ENCODE results near the gene FUOM.
"Not testable (repeated sequence)": the region's sequence is repeated elsewhere in the genome, so short reads cannot be mapped to it uniquely, and the experiment has no call there.

Gene FUOM

DNA sequence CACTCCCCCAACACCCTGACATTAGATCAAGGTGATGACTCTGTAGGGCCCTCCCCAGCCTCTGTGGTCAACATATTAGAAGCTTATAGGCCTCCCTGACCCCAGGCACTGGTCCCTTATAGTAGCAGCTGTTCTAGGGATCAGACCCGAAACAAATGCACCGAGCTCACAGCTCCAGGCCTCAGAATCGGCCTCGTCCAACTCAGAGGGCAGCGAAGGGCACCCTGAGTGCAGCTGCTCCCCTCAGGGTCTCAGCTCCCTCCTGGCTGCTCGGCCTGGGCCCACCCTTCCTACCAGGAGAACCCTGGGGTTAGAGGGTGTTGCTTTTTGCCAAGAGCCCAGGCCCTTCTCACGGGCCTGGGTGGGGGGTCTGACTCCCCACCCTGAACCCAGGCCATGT lies 10.3 kb upstream of the FUOM start:
- DNase-seq (ENCODE audit: low read depth in 3 of 3) = no peak

DNA sequence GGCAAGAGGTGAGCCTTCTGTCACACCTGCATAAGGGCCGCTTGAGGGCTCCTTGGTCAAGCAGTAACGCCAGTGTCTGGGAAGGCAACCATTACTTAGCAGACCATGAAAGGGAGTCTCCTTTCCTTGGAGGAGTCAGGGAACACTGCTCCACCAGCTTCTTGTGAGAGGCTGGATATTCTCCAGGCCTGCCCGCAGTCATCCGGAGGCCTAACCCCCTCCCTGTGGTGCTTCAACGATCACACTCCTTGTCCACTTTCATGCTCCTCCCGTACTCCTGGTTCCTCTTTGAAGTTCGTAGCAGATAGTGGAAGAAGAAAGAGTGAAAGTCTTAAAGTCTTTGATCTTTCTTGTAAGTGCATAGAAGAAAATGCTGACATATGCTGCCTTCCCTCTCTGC lies 9.6 kb upstream of the FUOM start:
- not testable (repeated sequence) for DNase-seq (ENCODE audit: low read depth in 3 of 3)

DNA sequence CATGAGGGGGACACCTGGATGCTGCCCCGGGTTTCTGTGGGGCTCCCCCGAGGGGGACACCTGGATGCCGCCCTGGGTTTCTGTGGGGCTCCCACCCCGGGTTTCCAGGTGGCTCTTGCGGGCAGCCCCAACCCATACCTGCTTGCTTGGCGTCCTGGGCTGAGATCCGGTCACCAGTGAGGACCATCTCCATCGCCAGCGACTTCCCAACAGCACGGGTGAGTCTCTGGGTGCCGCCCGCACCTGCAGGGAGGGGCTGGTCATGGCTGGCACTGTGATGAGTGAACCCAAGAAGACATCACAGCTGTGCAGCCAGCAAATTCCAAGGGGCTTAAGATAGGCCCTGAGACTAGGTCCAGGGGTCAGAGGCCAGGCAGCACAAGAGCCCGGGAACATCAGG lies 8.9 kb upstream of the FUOM start:
- no peak for DNase-seq (ENCODE audit: low read depth in 3 of 3)

DNA sequence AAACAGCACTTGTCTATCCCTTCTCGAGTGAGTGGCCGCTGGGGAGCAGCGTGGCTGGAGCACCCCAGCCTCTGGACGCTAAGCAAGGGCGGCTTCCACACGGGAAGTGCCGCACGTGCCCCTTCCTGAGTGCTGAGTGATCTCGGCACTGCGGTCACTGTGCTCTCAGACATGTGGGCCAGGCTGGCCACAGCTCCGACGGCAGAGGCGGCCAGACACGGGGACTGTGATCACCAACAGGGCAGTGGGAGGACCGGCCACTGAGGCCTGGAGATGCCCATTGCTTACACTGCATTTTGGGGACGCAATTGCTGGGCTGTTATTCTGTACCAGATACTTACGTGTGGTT lies 8.3 kb upstream of the FUOM start:
- no peak for DNase-seq (ENCODE audit: low read depth in 3 of 3)

DNA sequence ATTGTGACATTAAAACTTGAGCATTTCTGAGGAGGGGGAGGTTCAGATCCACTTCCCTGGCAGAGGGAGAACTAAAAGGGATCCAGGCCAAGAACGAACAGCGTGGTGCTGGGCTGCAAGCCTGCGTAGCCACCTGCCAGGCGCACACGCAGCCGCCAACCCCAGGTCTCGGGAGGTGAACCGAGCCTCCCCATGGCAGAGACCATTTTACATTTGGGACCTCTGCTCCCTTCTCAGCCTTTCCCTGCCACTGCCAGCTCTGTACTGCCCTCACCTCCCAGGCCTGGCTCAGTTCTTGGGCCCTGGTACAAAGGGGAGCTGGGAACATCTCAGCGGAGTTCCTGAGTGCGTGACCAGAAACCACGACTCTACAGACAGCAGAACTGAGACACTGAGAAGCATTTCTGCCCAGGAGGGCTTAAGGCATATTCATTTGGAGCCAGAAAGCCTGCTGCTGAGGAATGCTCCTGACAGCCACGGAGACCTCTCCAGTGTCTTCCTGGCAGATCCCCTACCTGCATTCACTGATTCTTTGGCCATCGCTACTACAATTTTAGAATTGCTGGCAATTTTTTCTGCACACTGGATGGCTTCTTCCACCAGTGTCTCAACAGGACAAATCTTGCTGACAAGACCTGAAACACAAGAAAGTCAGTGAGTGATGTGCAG lies 7.8 kb upstream of the FUOM start:
- DNase-seq (ENCODE audit: low read depth in 3 of 3) = no peak

DNA sequence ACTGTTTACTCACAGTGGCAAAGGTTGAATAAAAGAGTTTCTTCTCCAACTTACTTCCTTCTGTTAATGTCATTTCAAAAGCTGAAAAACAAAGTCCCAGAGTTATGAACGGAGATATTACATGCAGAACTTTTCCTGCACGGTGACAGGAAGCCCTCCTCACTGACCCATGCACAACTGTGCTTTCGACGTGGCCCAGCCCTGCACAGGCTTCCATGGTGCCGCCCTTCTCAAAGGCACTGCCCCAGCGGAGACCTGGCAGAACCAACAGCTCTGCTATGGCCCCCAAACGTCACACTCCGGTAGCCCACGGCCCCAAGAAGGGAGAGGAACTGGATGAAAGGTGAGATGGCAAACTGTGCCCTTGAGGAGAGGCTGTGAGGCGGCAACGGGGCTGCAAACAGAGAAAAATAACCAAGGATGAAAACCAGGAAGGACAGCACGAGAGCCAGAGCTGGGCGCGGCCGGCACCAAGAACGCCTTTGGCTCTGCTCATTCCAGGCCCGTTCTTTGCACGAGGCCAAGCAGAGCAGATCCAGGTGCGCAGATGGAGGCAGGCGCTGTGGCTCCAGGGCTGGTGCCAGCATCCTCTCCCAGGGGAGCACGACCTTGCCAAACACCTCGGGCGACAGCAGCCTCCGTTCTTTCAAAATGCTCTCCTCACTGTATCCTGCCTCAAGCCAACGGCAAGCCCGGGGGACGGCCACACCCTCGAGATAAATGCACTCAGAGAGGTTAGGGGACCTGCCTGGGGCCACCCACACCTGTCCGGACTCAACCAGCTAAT lies 7.0 kb upstream of the FUOM start:
- no peak for DNase-seq (ENCODE audit: low read depth in 3 of 3)

DNA sequence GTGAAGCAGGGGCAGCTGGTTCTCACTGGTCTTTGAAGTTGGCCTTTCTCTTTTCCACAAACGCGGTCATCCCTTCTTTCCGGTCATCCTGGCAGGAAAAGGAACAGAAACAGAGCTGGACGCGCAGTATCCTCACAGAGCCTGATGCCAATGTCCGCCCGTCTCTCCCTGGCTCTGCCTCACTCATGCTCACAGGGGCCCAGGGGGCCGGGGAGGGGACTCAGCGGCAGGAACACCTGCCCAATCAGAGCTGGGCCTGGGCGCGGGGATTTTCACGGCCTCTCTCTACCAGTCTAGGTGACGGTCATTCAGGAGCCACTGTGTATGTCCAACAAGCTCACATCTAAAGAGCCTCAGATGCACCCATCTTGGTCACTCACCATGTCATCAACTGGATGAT lies 5.0 kb upstream of the FUOM start:
- no peak for DNase-seq (ENCODE audit: low read depth in 3 of 3)

DNA sequence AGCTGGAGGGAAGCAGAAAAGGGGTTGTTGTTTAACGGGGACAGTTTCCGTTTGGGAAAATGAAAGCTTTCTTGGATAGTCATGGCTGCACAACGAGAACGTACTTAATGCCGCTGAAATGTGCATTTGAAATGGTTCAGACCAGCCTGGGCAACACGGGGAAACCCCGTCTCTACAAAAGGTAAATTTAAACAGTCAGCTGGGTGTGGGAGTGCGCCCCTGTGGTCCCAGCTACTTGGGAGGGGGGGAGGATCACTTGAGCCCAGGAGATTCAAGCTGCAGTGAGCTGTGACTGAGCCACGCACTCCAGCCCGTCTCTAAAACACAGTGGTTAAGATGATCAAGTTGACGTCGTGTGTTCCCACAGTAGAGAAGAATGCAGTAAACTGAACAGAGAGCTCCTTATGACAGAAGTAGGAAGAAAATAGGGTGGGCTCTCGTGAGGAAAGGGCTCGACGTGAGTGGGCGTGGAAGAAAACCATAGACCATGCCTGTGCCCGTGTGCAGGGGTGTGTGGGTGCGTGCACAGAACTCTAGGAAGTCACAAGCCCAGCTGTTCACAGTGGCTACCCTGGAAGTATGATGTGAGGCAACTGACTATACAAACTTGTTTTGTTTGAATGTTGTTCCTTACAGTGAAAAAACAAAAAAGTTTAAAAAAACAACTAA lies 4.1 kb upstream of the FUOM start:
- DNase-seq (ENCODE audit: low read depth in 3 of 3) = no peak

DNA sequence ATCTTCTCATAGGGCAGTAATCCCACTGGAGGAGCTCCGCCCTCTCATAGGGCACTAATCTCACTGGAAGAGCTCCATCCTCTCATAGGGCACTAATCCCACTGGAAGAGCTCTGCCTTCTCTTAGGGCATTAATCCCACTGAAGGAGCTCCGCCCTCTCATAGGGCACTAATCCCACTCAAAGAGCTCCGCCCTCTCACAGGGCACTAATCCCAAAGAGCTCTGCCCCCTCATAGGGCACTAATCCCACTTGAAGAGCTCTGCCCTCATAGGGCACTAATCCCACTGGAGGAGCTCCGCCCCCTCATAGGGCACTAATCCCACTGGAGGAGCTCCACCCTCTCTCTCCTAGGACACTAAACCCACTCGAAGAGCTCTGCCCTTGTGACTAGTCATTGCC lies 3.4 kb upstream of the FUOM start:
- no peak for DNase-seq (ENCODE audit: low read depth in 3 of 3)

DNA sequence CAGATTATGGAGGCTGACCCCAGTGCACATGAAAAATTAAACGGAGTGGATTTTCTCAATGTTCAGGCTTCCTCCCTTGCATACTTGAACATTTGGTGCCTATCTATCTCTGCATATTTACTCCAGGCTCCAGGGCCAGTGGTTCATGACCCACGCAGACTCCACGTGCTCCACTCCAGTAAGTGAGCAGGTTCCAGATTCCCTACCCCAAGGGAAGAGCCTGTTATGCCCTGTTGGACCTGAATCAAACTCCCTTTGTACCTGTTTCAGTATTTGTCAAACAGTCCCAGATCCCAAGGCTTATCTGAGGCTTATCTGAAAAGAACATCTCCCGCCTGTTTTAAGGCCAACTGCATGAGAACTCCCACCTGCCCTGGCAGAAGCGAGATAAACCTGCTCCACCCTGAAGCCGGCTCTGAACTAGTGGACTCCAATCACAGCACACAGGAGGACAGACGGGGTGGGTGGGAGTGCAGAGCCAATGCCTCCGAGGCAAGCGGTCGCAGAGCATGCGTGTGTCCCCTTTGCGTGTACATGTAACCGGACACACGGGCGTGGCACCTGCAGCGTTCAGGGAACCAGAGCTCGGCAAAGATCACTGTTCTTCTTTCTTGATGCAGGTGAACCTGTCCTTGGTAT lies 2.3 kb upstream of the FUOM start:
- DNase-seq (ENCODE audit: low read depth in 3 of 3) = no peak

DNA sequence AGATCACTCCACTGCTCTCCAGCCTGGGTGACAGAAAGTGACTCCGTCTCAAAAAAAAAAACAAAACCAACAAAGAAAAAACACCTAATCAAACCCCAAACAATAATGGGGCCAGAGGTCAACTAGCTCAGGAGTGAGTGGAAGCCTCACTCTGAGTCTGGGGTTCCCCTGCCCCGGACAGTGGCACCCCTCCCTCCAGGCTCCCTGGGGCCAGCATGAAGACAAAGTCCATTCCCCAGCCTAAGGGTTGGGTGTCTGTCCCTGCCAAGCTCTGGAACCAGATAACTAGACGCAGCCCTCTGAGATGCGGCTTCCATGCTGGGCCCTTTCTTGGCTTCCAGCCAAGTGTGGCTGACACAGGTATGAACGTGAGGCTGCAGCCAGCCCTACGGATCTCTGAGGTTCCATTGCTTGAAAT lies 1.7 kb upstream of the FUOM start:
- DNase-seq (ENCODE audit: low read depth in 3 of 3) = no peak

DNA sequence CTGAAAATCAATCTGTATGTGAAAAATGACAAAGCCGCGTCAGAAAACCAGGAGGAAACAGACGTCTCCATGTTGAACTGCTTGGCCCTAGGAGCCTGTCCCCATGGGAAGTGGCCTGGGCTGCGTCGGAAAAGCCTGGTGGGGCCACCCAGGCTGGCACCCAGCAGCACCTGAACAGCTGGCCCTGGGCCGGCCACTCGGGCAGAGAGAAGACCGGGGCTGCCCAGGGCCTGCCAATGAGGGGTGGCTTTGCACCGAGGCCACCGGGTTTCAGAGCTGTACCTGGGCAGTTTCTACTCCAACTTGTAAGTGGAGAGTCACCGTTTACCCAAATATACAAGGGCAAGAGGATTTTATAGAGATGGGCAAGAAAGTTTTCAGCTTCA lies 1.1 kb upstream of the FUOM start:
- DNase-seq (ENCODE audit: low read depth in 3 of 3) = no peak

DNA sequence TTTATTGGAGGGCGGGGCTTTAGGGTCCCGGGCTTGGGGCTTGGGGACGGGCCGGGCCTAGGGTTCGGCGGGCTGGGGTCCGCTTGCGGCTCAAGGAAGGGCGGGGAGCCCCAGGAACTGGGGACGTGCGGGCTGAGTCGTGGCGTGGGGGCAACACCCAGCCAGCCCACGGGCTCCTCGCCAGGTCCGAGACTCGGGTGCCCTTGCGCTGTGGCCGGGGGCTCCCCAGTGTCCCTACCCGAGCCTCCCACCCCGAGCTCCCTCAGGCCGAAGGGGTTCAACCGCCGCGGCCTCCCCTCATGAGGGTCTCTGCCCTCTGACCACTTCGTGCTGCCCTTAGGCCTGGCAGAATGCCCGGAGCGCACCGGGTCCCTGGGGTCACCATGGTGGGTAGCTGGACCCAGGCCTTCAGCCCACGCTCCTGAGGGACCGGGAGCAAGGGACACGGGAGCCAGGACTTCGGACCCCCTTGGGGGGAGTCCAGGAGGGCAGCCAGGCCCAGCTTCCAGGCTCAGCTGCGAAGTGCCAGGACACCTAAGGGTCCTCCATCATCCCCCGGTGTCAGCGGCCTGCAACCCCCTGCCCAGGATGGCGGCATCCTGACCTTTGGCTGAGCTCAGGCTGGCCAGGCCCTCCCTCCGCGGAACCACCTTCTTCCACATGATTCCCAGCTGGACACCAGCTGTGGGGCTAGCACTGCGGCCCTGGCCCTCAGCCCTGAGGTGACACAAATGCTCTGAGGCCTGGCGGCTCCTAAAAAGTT lies 524 bp upstream of the FUOM start:
- DNase-seq (ENCODE audit: low read depth in 3 of 3) = no peak

DNA sequence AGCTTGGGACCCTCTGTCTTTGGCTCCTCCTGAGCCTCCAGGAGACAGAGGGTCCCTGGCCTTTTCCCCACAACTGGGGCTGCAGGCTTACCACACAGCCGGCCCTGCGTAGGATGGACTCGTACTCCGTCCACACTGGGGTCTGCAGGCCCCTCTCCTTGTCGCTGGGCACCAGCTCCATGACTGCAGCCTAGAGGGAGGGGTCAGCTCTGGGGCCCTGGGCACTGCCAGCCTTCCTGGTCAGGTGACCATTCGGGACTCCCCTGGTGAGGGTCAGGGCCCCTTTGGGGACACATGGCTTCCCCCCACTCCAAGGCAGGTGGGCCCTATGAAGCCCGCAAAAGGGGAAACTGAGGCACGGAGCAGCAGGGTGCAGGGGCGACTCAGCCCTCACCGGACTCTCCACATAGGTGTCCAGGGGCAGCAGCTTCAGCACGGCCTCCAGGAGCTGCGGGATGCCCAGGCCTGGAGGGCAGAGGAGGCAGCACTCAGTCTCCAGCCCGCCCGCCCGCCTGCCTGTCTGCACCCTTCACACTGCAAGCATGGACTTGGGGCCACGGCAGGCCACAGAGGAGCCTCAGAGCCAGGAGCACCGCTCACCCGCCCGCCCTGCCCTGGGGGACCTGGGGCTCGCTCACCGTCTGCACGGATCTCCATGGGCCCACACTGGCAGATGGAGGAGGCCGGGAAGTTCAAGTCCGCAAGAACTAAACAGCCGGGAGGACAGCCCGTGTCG lies 1.1 kb downstream of the FUOM start:
- no peak for DNase-seq (ENCODE audit: low read depth in 3 of 3)

DNA sequence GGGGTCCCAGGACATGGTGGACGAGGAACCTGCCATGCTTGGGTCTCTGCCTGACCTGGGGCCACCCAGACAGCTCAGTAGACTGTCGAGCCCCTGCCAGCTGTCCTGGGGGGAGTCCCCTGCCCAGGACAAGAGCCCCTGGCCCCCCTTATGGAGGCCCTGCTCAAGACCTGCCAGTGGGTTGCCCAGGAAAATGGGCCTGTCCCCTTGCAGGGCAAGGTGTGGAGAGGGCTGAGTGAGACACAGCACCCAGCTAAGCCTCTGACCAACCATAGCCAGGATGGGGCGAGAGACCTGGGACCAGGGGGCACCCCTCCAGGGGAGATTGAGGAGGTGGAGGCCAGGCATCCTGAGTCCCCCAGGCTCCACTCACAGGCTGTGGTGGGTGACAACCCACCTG lies 1.8 kb downstream of the FUOM start:
- DNase-seq (ENCODE audit: low read depth in 3 of 3) = no peak

DNA sequence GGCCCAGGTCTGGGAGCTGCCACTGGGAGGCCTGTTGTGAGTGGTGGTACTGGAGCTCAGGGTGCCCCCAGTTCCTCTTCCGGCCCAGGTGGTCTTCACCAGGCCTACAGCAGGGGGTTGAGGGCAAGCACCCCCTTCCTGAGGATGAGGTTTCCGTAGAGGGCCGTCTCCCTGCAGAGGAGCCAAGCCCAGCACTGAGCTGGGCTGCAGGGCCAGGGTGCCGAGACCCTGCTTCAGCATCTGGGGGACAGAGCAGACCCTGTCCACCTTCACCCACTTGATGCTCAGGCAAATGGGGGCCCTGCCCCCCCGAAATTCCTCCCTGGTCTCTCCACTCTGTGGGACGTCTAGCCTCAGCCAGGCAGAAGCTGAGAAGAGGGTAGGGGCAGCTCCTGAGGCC lies 2.6 kb downstream of the FUOM start:
- no peak for DNase-seq (ENCODE audit: low read depth in 3 of 3)

DNA sequence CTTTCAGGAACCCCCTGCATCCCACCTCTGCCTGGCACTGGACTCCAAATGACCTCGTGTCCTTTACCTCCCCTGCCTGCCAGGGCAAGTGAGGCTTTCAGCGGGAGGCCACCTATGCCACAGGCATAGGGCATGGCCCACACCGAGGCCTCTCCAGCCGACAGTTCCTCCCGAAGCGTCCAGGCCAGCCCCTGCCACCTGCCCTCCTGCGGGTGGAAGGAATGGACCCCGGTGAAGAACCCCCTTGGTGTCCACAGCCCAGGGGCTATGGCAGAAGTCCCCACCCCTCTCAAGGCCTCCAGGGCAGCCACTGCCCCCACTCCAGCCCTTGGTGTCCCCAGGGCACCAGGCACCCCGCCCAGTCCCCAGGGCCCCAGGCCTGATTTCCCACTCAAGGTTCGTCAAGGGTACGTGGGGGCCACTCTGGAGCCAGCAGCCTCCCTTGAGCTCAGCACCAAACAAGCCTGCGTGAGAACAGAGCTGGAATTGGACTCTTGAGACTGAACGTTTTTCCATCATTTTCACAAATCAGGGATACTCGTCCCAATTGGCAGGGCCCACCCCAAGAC lies 3.1 kb downstream of the FUOM start:
- no peak for DNase-seq (ENCODE audit: low read depth in 3 of 3)

DNA sequence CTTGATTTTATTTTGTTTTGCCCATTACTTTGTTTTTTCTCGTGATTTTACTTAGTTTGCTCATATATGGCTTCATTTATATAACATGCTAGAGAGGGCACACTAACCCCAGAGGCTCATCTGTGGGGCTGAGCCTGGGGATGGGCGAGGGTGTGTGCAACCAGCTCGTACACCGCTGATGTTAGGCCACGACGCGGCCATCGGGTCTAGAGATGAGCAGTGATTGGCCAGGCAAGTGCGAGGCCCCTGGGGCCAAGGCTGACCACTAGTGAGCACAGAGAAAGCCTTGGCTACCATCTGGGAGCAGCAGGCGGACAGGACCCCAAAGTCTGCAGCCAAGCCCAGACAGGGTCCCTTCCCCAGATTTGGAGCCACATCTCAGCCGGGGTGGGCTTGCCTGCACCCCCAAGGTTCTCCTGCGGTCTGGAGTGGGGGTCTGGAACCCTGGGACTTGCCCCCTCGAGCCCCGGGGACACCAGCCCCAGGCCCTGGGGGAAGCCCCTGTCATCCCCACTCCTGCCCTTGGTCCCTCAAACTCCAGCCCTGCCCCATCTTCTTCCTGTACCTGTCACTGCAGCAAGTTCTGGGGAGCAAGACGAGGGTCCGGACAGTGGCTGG lies 3.7 kb downstream of the FUOM start:
- DNase-seq (ENCODE audit: low read depth in 3 of 3) = no peak

DNA sequence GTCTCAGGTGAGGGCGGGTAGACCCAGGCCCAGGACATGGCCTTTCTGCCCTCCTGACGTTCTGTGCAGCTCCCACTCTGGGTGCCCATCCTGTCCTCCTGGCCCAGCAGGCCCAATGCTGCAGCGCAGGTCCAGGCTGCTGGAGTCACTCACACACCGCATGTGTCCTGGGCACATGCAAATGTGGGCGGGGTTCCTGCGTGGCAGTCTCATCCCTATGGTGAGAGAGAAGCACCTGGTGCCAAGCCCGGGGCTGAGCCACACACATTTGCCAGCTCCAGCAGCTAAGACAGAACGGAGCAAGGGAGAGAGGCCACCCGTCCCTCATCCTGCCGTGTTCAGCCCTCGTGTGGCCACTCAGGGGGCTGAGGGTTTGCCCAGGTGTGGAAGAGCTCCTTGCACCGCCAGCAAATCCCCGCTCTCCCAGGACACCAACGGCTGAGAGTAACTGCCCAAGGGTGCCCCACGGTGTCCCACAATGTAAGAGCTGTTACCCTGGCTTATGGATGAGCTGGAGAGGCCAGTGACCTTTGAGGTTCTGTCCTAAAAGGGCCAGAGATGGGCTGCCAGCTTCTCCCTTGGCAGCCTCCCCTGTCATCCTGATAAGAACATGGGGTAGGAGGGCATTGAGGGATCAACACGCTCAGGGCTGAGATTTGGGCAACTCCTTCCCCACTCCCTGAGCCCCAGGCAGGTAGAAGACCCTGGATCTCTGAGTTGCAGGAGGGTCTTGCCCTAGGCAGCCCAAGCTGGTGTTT lies 4.4 kb downstream of the FUOM start:
- no peak for DNase-seq (ENCODE audit: low read depth in 3 of 3)
